Rectal smooth muscle tissue (tissue), 1 donor: ENCODE results near the gene ROCK1.
A peak's percentile ranks its signal among the peaks of the same experiment; 100 is the strongest.

ENCODE experiments used
- H3K27ac ChIP-seq: one replicate; pipeline ENCODE4 v1.7.0; 2013; ENCODE audit warnings: low read depth, low read length, inconsistent platforms
- H3K27me3 ChIP-seq: one replicate; pipeline ENCODE4 v1.7.0; 2013; ENCODE audit warnings: low read length; ENCODE audit not compliant: control insufficient read depth, insufficient read depth
- H3K36me3 ChIP-seq: one replicate; pipeline ENCODE4 v1.7.0; 2013; ENCODE audit warnings: low read length; ENCODE audit not compliant: control insufficient read depth, insufficient read depth
- H3K4me1 ChIP-seq: one replicate; pipeline ENCODE4 v1.7.0; 2013; ENCODE audit warnings: low read length; ENCODE audit not compliant: control insufficient read depth, insufficient read depth
- H3K4me3 ChIP-seq: one replicate; pipeline ENCODE4 v1.7.0; 2013; ENCODE audit warnings: low read length
- H3K9ac ChIP-seq: one replicate; pipeline ENCODE4 v1.7.0; 2013; ENCODE audit warnings: low read length

ROCK1 gene

DNA sequence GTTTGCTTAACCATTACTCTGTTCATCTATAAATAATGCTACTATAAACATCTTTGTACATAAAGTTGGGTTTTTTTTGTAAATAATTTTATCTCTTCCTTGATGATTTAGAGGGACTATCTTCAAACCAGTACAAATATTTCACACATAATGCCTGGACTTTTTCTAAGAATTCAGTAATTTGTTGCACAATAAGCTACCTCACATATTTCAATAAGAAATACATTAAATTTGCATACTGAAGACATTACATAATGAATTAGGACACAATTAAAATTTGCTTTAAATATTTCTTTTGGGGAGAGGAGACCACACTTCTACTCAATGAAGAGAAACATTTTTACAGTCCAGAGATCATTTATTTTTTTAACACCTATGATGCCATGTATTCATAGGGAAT lies 7.2 kb upstream of the ROCK1 start:
- Histone ChIP-seq H3K4me1 (peaks cover 2% of the 10 kb centered on the region), H3K9ac (no peak overlapping the region), H3K36me3 (no peaks in the 10 kb centered on the region), H3K4me3 (no peak overlapping the region), H3K27ac (no peak overlapping the region), H3K27me3 (no peaks in the 10 kb centered on the region)

DNA sequence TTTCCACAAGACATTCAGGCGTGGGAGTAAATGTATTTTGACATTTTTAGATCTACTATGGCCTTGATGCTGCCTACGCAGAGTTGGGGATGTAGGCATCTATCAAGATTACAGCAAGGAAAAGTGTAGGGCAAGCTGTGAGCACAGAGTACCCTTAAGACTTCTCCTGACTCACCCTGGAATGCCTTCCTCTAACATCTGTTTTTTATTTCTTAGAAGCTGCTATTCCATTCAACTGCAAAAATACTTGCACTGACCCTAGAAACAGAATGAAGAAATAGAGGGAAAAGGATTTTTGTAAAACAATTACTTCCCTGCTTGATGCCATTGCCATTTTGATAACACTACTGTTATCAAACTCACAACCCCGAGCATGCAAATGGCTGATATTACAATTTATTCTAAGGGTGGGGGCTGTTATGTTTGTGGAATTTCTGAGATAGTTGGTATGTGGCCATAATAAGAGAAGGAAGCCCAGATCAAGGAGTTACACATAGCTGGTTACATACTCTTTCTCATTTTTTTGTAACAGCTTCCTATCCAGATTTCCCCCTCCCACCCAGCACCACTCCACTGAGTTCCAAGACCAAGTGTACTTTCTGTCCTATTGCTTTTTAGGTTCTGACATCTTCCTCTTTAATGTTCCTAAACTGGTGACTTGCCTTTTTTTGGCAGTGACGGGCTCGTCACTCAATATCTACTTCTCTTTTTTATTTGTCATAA lies 6.0 kb upstream of the ROCK1 start:
- no peak overlapping the region for H3K27ac ChIP-seq

DNA sequence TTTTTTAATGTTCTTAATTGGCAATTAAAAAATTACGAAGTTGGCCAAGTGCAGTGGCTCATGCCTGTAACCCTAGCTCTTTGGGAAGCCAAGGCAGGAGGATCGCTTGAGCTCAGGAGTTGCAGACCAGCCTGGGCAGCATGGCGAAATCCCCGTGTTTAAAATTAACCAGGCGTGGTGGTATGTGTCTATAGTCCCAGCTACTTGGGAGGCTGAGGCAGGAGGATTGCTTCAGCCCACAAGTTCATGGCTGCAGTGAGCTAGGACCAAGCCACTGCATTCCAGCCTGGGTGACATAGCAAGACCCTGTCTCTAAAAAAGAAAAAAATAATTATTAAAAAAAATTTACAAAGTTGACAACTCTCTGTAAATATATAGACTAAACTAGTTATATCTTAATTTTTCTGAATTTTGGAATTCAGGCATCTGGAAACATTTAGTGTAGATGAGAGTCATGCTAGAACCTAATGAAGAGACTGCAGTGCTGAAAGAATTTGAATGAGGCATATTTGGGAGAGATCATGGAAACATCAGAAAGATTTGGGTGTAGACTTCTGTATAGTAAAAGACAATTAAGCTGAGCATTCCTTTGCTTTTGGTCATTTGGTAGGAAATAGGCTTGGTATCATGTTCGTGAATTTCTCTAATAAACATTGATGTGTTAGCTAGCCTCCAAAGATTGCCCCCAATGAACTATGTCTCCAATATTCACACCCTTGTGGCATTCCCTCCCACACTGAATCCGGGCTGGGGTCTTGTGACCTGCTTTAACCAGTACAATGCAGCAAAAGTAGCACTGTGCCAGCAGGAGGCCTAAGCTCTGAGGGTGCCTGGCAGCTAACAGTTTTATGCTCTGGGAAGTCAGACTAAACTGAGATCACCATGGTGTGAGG lies 4.2 kb upstream of the ROCK1 start:
- Histone ChIP-seq H3K27me3 (no peaks in the 10 kb centered on the region), H3K9ac (no peak overlapping the region), H3K4me1 (peaks cover 2% of the 10 kb centered on the region), H3K4me3 (no peak overlapping the region), H3K36me3 (no peaks in the 10 kb centered on the region), H3K27ac (no peak overlapping the region)

More for the DNA sequence above, 6.0 kb upstream of the ROCK1 start:
- no peak overlapping the region for H3K9ac ChIP-seq
- H3K36me3 ChIP-seq = no peaks in the 10 kb centered on the region
- H3K27me3 ChIP-seq = no peaks in the 10 kb centered on the region
- no peak overlapping the region for H3K4me3 ChIP-seq
- peaks cover 2% of the 10 kb centered on the region for H3K4me1 ChIP-seq

DNA sequence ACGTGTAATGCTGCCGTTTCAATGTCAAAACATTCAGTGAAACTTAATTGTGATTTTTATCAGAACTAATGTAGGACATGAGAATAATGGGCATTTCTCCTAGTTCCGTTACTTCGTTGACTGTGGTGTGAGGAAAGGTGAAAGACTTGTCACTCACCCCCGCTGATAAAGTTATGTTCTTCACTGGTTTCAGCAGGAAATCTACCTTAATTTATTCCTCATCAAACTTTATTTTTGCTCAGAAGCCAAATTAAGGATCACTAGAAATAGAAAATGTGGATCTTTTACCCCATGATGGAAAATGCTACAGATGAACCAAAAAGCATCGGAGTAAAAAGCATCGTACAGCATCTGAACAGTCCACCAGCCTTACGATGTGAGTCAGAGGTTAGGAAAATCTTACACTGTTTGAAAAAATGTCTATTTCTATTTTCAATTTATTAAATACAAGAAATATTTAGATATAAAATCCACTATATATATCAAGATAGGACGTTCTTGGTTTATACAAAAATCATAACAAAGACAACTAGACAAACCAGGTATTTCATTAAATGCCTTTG lies 1.0 kb upstream of the ROCK1 start:
- H3K27me3 ChIP-seq = no peaks in the 10 kb centered on the region
- no peak overlapping the region for H3K9ac ChIP-seq

DNA sequence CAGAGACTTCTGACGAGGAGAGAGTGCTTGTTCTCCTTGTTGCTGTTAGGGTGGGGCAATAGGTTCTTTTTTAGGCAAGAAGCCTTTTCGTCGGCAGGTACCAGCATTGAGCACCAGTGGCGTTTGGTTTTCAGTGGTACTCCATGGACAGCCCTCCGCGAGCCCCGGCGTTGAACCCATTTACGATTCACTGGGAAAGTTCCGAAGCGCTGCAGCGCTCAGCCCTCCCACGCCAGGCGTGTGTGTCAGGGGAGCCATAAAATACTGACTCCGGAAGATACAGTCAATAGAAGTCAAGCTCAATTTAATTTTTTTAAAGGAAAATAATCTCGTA lies 494 bp upstream of the ROCK1 start:
- Histone ChIP-seq H3K36me3 (no peaks in the 10 kb centered on the region), H3K4me1 (peaks cover 3% of the 10 kb centered on the region), H3K9ac (peak overlapping the region; percentile 61), H3K27me3 (no peaks in the 10 kb centered on the region), H3K27ac (peak overlapping the region; percentile 89), H3K4me3 (peak overlapping the region; percentile 92)

More for the DNA sequence above, 1.0 kb upstream of the ROCK1 start:
- peak overlapping the region; percentile 89 for H3K27ac ChIP-seq
- peaks cover 4% of the 10 kb centered on the region for H3K4me1 ChIP-seq
- H3K4me3 ChIP-seq = peak overlapping the region; percentile 92
- no peaks in the 10 kb centered on the region for H3K36me3 ChIP-seq

DNA sequence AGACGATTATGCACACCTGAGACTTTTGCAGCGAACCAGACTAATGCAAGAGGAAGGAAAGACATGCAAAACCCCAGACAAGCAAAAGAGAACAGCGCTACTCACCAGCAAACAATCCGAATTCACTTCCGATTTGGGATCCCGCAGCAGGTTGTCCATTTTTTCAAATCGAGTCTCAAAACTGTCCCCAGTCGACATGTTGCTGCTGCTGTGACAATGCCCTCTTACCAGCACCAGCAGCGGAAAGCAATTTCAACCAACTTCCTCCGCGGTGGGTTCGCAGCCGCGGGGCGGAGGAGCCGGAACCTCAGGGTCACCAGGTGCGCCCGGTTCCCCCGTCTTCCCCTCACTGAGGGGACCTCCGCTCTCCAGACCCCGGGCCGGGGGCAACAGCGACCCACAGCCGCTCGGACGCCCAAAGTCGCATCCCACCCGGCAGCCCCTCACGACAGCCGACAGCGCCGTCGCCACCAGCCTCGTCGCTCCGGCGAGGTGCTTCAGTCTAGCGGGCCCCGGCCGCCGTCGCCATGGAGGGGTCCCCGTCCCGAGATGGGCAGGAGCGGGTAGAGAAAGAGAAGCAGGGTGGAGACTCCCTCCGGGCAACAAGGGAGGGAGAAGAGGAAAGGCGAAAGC lies 784 bp downstream of the ROCK1 start:
- H3K27me3 ChIP-seq = no peaks in the 10 kb centered on the region
- H3K27ac ChIP-seq = peak overlapping the region; percentile 96
- peak overlapping the region; percentile 95 for H3K4me3 ChIP-seq
- peak overlapping the region; percentile 87 for H3K9ac ChIP-seq
- H3K4me1 ChIP-seq = peaks cover 3% of the 10 kb centered on the region
- H3K36me3 ChIP-seq = no peaks in the 10 kb centered on the region

DNA sequence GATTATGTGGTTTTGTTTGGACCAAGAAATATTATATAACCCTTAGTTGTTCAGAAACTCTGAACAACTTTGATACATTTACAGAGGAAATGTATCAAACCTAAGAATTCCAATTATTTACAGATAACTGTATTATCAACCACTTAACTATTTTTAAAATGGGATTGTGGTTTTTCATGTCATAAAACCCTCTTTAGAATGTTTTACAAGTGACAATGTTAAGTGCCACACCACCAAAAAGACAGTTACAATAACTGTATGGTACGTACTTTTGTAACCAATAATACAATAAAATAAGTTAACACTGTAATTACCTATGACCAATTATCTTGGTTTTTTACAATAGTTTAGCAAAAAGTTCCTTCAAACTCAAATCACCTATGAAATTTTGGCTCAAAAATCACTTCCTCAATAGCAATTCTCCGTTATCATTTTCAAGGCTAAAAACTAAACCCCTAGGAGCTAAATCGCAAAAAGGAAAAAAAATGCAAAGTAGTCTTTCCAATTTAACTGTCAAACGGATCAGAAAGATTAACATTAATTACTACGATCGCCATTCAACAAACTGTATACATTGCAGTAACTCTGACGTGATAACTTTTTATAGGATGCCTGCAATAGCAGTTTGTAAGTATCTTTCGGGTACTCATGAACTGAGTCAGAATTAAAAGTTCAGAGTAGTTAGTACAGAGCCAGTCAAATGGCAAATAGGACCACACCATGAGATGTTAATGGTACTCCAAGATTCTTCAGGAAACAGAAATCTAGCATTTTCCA lies 1.5 kb downstream of the ROCK1 start:
- no peaks in the 10 kb centered on the region for H3K36me3 ChIP-seq
- H3K9ac ChIP-seq = peak overlapping the region; percentile 87
- H3K4me1 ChIP-seq = peaks cover 5% of the 10 kb centered on the region
- H3K27me3 ChIP-seq = no peaks in the 10 kb centered on the region
- H3K27ac ChIP-seq = no peak overlapping the region
- H3K4me3 ChIP-seq = peak overlapping the region; percentile 95

DNA sequence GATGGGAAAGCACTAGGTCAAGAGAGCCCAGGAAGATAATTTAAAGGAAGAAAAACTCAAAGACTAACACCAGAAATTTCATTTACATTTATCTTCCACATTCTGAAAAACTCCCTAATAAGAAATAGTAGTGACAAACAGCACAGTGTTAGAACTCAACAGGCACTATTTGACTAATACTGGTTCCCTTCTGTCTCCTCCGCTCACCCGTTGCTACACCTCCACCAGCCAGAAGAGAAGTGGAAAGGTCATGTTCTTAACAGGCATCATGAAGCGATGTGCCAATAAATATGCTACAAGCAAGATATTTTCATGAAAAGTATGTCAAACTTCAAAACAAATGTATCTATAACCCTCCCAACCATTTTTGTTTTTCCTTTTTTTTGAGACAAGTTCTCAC lies 5.7 kb downstream of the ROCK1 start:
- no peak overlapping the region for H3K4me3 ChIP-seq
- H3K4me1 ChIP-seq = peaks cover 5% of the 10 kb centered on the region
- H3K9ac ChIP-seq = no peak overlapping the region
- no peaks in the 10 kb centered on the region for H3K27me3 ChIP-seq
- no peak overlapping the region for H3K27ac ChIP-seq
- no peaks in the 10 kb centered on the region for H3K36me3 ChIP-seq

DNA sequence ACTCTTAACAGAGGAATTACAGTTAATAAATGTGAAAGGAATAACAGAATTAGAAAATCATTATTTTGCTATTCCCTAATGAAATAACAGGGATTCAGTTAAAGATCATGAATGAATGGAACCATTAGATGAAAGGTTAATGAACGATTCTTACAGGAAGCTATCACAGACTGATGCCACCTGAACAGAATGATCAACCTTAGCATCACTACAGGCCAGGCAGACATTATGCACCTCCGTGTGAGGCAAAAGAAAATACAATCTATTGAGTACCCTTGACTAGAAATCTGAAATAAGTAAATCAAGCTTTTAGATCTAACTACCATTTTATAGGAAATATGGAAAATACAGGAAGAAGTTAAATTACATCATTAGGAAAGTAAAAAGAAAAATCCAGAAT lies 10.4 kb downstream of the ROCK1 start:
- Histone ChIP-seq H3K27me3 (no peaks in the 10 kb centered on the region), H3K27ac (no peak overlapping the region), H3K36me3 (no peaks in the 10 kb centered on the region), H3K4me3 (no peak overlapping the region), H3K4me1 (peaks cover 5% of the 10 kb centered on the region), H3K9ac (no peak overlapping the region)

DNA sequence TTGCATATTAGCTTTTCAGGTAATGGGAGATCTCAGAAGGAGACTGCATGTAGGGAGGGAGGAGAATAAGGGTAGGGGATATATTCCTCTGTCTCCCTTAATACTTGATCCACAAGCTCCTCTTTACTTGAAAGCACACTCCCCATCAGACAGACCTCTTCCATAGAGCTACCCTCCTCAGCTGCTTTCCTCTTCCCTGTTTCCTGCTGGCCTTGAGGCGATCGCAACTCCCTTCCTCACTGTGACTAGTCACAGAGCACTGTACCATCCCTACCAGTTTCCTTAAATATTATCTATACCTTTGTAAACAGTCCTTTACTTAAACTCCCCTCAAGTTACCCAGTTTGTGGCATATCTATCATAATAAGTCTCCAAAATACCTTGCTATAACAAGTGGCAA lies 10.9 kb downstream of the ROCK1 start:
- Histone ChIP-seq H3K4me3 (no peak overlapping the region), H3K27me3 (no peaks in the 10 kb centered on the region), H3K27ac (no peak overlapping the region), H3K9ac (no peak overlapping the region), H3K4me1 (peaks cover 5% of the 10 kb centered on the region), H3K36me3 (no peaks in the 10 kb centered on the region)

DNA sequence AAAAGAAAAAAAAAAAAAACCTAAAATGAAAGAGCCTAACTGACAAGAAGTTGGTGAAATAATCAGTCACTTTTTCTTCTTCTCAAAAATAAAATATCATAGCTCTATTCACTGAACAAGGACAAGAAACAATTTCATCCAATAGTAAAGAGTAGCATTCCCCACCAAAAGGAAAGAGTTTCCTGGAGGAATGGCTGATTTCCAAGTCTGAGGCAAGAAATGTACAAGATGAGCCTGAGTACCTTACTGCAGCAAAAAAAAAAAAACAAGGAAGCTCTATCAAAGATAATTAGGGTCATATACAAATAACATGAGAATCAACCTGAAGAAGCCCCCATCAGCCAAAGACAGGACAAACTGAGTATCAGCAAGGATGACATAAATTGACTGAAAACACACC lies 11.5 kb downstream of the ROCK1 start:
- H3K36me3 ChIP-seq = no peaks in the 10 kb centered on the region
- no peaks in the 10 kb centered on the region for H3K27me3 ChIP-seq
- H3K4me3 ChIP-seq = no peak overlapping the region
- H3K9ac ChIP-seq = no peak overlapping the region
- no peak overlapping the region for H3K27ac ChIP-seq
- H3K4me1 ChIP-seq = peaks cover 2% of the 10 kb centered on the region

DNA sequence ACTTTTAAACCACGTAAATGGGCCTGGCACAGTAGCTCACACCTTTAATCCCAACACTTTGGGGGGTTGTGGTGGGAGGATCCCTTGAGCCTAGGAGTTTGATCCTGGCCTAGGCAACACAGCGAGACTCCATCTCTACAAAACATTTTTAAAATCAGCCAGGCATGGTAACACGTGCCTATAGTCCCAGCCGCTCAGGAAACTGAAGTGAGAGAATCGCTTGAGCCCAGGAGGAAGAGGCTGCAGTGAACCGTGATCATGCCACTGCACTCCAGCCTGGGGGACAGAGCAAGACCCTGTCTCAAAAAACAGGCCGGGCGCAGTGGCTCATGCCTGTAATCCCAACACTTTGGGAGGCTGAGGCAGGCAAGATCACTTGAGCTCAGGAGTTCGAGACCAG lies 12.2 kb downstream of the ROCK1 start:
- H3K27ac ChIP-seq = no peak overlapping the region
- no peak overlapping the region for H3K4me3 ChIP-seq
- H3K9ac ChIP-seq = no peak overlapping the region
- H3K4me1 ChIP-seq = peaks cover 2% of the 10 kb centered on the region
- no peaks in the 10 kb centered on the region for H3K27me3 ChIP-seq
- no peaks in the 10 kb centered on the region for H3K36me3 ChIP-seq
